ENCODE data around the gene PSME3IP1. TPM values are rescaled to one million over a fixed set of nuclear protein-coding genes. Genes with fewer than 3 reads are reported as not detected.

Gene PSME3IP1
- total RNA-seq, 1 experiment from 2014 or later = 45.6 TPM

- intact Hi-C loops (cut with micrococcal nuclease) = no loop called here
- Histone ChIP-seq H3K9me3 (ENCODE audit: low read length) (no peaks in the 10 kb centered on the region), H2AFZ (ENCODE audit: low read length) (no peak overlapping the region), H3K79me2 (ENCODE audit: low read length) (no peaks in the 10 kb centered on the region), H3K36me3 (ENCODE audit: low read depth, low read length) (no peaks in the 10 kb centered on the region), H3K27ac (ENCODE audit: low read length) (no peak overlapping the region), H3K4me2 (ENCODE audit: low read length) (no peak overlapping the region), H3K4me3 (ENCODE audit: low read length) (no peak overlapping the region), H3K9ac (ENCODE audit: low read length) (no peak overlapping the region), H3K27me3 (ENCODE audit: low read length) (no peaks in the 10 kb centered on the region), H3K4me1 (ENCODE audit: insufficient read depth, low read length) (no peaks in the 10 kb centered on the region), H3F3A (ENCODE audit: low read length, unreplicated experiment) (no peaks in the 10 kb centered on the region), H4K20me1 (ENCODE audit: low read length) (no peaks in the 10 kb centered on the region), H3K9me2 (replicated peaks; ENCODE audit: low read length) (no peaks in the 10 kb centered on the region)
- TF ChIP-seq CTCF (conservative IDR thresholded peaks at IDR 0.05; ENCODE audit: low read depth, low read length) (no peak), EZH2 (IDR thresholded peaks at IDR 0.05; ENCODE audit: low read length, unreplicated experiment) (no peak), EZH2phosphoT487 (IDR thresholded peaks at IDR 0.05; ENCODE audit: borderline replicate concordance, low read length) (no peak)
- ATAC-seq (no peak), DNase-seq (no peak)
- CTCF ChIA-PET = no interaction called here
- POLR2A ChIA-PET (ENCODE audit: unreplicated experiment) = no interaction called here
- no TSS peak for BruUV-seq (replicated peaks)
Measured at GRCh38 chr16:57123216-57123973, 62.4 kb downstream of the PSME3IP1 start.

GRCh38 chr16:57118461-57119084 lies 67.3 kb downstream of the PSME3IP1 start:
- H3K4me3 ChIP-seq (ENCODE audit: low read length) = no peak overlapping the region
- H3K27me3 ChIP-seq (ENCODE audit: low read length) = no peaks in the 10 kb centered on the region
- no peaks in the 10 kb centered on the region for H3K9me2 ChIP-seq (replicated peaks; ENCODE audit: low read length)
- no peak overlapping the region for H2AFZ ChIP-seq (ENCODE audit: low read length)
- no peak for ATAC-seq
- H3K9ac ChIP-seq (ENCODE audit: low read length) = no peak overlapping the region
- H3K27ac ChIP-seq (ENCODE audit: low read length) = no peak overlapping the region
- no peaks in the 10 kb centered on the region for H3K79me2 ChIP-seq (ENCODE audit: low read length)
- H3K36me3 ChIP-seq (ENCODE audit: low read depth, low read length) = no peaks in the 10 kb centered on the region
- no peaks in the 10 kb centered on the region for H4K20me1 ChIP-seq (ENCODE audit: low read length)
- DNase-seq = no peak
- intact Hi-C loops (cut with micrococcal nuclease) = no loop called here
- no TSS peak for BruUV-seq (replicated peaks)
- H3F3A ChIP-seq (ENCODE audit: low read length, unreplicated experiment) = no peaks in the 10 kb centered on the region
- POLR2A ChIA-PET (ENCODE audit: unreplicated experiment) = no interaction called here
- H3K4me1 ChIP-seq (ENCODE audit: insufficient read depth, low read length) = no peaks in the 10 kb centered on the region
- CTCF ChIA-PET = no interaction called here
- no peak overlapping the region for H3K4me2 ChIP-seq (ENCODE audit: low read length)
- TF ChIP-seq EZH2phosphoT487 (IDR thresholded peaks at IDR 0.05; ENCODE audit: borderline replicate concordance, low read length) = no peak
- TF ChIP-seq CTCF (conservative IDR thresholded peaks at IDR 0.05; ENCODE audit: low read depth, low read length) = no peak
- no peak for TF ChIP-seq EZH2 (IDR thresholded peaks at IDR 0.05; ENCODE audit: low read length, unreplicated experiment)
- H3K9me3 ChIP-seq (ENCODE audit: low read length) = no peaks in the 10 kb centered on the region

Measured in PC-3 (cell line).